Endothelial cell (in vitro differentiated cells): ENCODE measurements around the gene IL10RA. TPM values are rescaled to one million over a fixed set of nuclear protein-coding genes. Genes with fewer than 3 reads are reported as not detected.

Source experiments
- DNase-seq: peaks from one replicate; pipeline ENCODE4 v3.0.0; 2021; ENCODE audit warnings: low spot score
- H3K27ac Mint-ChIP-seq: one replicate; pipeline ENCODE4 v1.8.0; 2021; ENCODE audit warnings: mixed read lengths, inconsistent platforms; ENCODE audit not compliant: unreplicated experiment
- H3K27me3 Mint-ChIP-seq: one replicate; pipeline ENCODE4 v1.8.0; 2021; ENCODE audit warnings: mild to moderate bottlenecking, moderate library complexity, mixed read lengths, inconsistent platforms; ENCODE audit not compliant: unreplicated experiment
- H3K36me3 Mint-ChIP-seq: one replicate; pipeline ENCODE4 v1.8.0; 2021; ENCODE audit warnings: mild to moderate bottlenecking, low read depth, mixed read lengths, inconsistent platforms; ENCODE audit not compliant: unreplicated experiment
- H3K4me1 Mint-ChIP-seq: one replicate; pipeline ENCODE4 v1.8.0; 2021; ENCODE audit warnings: mild to moderate bottlenecking, mixed read lengths, inconsistent platforms; ENCODE audit not compliant: unreplicated experiment
- H3K4me3 Mint-ChIP-seq: one replicate; pipeline ENCODE4 v1.8.0; 2021; ENCODE audit warnings: mild to moderate bottlenecking, mixed read lengths, inconsistent platforms; ENCODE audit not compliant: unreplicated experiment
- H3K9me3 Mint-ChIP-seq: one replicate; pipeline ENCODE4 v1.8.0; 2021; ENCODE audit warnings: mixed read lengths, inconsistent platforms; ENCODE audit not compliant: unreplicated experiment
- total RNA-seq: library from RNA; stranded (reverse); fragmentation: NEBNext Ultra II Directional; extraction: Animal tissue kit (Norgen Biotek cat#: 25700); gene quantifications from one replicate; pipeline ENCODE4 v1.2.1, GENCODE V29; 2021; ENCODE audit not compliant: unreplicated experiment
- TF ChIP-seq, protein P1 (sequence below): fragments of 200-600 bp; sonication (generic); IDR thresholded peaks from one replicate; pipeline ENCODE4 v1.5.0; 2021; ENCODE audit warnings: antibody characterized with exemption; ENCODE audit not compliant: unreplicated experiment

The IL10RA gene
- total RNA-seq, 1 donor from 2014 or later, result 0.82 TPM

DNA sequence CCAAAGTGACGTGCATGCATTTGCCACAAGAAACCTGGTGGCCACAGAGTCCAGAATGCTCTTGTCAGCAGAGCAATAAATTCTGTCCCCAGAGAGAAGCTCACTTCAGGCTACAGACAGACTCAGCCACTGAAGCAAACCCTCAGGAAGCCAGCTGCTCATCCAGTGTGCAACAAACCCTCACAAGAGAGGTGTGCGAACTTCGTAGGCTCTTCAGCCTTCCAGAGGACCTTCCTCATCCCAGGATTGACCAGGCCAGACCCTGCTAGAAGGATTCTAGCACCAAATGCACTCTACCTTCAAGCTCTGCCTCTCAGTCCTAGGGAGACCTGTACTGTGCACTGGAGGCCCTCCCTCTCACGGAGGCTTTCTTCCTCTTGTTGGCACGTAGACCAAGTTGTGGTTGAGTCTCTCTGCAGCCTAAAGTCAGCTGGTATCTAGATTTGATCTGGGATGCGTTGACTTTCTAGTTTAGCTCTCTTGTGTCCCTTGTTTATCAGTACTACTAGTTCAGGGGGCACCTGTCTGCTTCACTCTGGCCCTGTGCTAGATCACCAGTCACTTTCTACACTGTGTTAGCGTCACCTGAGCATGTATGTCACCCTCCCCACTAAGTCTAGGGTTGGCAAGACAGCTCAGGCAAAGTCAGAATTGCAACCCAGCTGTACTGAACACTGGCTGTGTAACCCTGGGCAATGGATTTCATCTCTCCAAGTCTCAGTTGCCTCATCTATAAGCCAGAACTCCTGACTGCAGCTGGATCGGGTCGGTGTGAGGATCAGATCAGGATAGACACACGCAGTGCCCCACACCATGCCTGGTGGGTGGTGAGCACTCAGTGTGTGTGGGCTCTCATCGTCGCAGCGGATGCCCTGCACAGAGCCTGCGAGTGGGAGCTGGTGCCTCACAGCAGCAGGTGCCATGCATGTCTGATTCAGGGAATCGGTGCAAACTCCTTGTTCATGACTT, 34.9 kb upstream of the IL10RA start:
- DNase-seq, result no peak
- H3K27ac Mint-ChIP-seq, result no peak overlapping the region
- peaks cover 9% of the 10 kb centered on the region for H3K4me1 Mint-ChIP-seq

DNA sequence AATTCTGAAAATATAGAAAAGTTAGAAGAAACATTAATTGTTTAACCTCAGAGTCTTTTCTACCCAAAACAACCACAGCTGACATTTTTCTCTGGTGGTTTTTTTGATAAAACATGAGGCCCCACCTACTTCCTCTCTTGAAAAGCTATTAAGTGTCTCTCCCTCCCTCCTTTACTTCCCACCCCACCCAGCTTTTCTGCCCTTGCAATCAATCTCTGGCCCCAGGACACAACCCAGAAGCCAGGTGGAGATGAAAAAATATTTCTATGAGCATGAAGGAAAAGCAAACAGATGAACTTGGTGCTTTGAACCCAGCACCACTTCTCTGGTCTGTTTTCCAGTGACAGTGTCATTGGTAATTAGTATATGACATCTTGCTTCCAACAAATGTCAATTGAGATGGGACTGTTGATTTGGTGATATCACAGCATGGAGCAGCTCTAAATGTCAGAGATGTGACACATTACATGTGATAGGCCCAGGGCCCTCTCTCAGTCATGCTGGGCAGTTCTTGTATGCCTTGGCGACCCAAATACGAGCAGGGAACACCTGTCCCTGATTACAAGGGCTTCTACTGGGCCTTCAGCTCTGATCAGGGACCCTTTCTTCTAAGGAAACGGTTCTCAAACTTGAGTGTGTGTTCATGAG, 33.0 kb upstream of the IL10RA start:
- Mint-ChIP-seq H3K27ac (no peak overlapping the region), H3K9me3 (no peaks in the 10 kb centered on the region), H3K36me3 (no peaks in the 10 kb centered on the region), H3K27me3 (peaks cover 4% of the 10 kb centered on the region), H3K4me3 (no peak overlapping the region), H3K4me1 (no peaks in the 10 kb centered on the region)
- DNase-seq, result no peak
- TF ChIP-seq, protein P1, sequence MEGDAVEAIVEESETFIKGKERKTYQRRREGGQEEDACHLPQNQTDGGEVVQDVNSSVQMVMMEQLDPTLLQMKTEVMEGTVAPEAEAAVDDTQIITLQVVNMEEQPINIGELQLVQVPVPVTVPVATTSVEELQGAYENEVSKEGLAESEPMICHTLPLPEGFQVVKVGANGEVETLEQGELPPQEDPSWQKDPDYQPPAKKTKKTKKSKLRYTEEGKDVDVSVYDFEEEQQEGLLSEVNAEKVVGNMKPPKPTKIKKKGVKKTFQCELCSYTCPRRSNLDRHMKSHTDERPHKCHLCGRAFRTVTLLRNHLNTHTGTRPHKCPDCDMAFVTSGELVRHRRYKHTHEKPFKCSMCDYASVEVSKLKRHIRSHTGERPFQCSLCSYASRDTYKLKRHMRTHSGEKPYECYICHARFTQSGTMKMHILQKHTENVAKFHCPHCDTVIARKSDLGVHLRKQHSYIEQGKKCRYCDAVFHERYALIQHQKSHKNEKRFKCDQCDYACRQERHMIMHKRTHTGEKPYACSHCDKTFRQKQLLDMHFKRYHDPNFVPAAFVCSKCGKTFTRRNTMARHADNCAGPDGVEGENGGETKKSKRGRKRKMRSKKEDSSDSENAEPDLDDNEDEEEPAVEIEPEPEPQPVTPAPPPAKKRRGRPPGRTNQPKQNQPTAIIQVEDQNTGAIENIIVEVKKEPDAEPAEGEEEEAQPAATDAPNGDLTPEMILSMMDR, result no peak

More for the DNA sequence above, 34.9 kb upstream of the IL10RA start:
- no peak overlapping the region for H3K4me3 Mint-ChIP-seq
- H3K27me3 Mint-ChIP-seq, result peaks cover 9% of the 10 kb centered on the region
- TF ChIP-seq, protein P1, result no peak
- H3K9me3 Mint-ChIP-seq, result no peaks in the 10 kb centered on the region
- H3K36me3 Mint-ChIP-seq, result no peaks in the 10 kb centered on the region

DNA sequence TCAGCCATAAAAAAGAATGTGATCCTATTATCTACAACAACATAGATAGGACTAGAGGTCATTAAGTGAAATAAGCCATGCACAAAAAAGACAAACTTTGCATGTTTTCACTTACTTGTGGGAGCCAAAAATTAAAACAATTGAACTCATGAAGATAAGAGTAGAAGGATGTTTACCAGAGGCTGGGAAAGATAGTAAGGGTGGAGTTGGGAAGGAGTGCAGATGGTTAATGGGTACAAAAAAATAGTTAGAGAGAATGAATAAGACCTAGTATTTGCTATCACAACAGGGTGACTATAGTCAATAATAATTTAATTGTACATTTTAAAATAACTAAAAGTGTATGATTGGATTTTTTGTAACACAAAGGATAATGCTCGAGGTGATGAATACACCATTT, 27.2 kb upstream of the IL10RA start:
- DNase-seq, result no peak
- Mint-ChIP-seq H3K27me3 (peaks cover 2% of the 10 kb centered on the region), H3K27ac (no peak overlapping the region), H3K4me3 (no peak overlapping the region), H3K36me3 (no peaks in the 10 kb centered on the region), H3K9me3 (no peaks in the 10 kb centered on the region), H3K4me1 (peaks cover 2% of the 10 kb centered on the region)
- TF ChIP-seq, protein P1, result no peak

DNA sequence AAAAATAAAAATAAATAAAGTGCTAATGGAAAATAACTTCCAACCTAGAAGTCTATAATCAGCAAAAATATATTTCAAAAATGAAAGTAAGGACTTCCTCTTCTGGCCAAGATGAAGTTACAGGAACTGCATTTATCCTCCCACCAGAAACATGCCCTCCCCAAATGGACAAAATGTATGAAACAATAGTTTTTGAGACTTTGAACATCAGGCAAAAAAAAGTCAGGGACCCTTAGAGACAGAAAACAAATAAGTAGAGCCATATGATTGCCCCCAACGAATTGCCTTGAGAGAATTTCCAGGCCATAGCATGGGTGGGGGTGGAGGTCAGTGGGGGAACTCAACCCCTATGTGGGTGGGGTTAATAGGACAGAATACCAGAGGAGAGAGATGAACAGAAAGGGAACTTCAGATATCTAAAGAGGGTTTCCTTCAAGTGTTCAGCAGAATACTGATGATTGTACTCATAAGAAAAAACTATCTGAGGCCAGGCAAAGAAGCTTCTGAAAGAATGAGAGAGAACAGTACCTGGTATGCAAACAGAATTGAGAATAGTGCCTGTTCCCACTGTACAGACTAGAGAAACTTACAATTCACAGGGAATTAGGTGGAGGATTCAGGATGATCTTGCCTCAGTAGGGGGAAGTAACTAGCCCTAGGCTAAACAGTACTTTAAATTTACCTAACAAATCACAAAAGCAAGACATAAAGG, 26.6 kb upstream of the IL10RA start:
- peaks cover 2% of the 10 kb centered on the region for H3K27me3 Mint-ChIP-seq
- no peak overlapping the region for H3K4me3 Mint-ChIP-seq
- H3K27ac Mint-ChIP-seq, result no peak overlapping the region
- H3K36me3 Mint-ChIP-seq, result no peaks in the 10 kb centered on the region
- DNase-seq, result no peak
- no peaks in the 10 kb centered on the region for H3K9me3 Mint-ChIP-seq
- TF ChIP-seq, protein P1, result no peak
- H3K4me1 Mint-ChIP-seq, result peaks cover 2% of the 10 kb centered on the region
